HG02763 (cell line): Measurements from ENCODE around the gene TFCP2.

ENCODE experiments used
- ATAC-seq: cut with Tn5 transposase; IDR thresholded peaks from one replicate; pipeline ENCODE4 v1.9.1; 2021; ENCODE audit warnings: mild to moderate bottlenecking, moderate library complexity; ENCODE audit not compliant: unreplicated experiment

TFCP2 gene

DNA sequence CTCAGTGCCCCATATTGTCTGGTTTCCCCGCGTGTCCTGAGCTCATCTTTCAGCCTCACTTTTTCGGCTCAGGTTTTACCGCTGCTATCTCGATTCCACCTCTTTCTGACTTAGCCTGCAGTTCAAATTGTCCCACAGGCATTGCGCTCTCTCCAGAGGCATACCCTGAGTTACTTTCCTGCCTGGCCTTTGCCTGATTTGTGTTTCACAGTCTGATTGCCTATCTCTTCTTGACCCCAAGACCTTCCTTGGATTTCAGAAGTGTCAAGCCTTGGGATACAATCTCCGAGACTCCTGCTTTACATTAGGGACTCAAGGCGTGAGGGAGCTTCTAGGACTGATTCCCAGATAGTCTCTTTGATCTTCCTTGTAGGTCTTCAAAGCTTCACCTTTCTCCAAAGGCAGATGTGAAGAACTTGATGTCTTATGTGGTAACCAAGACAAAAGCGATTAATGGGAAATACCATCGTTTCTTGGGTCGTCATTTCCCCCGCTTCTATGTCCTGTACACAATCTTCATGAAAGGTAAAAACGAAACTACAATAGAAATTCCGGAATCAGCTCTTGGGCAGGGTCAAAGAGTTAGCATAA, 124.2 kb downstream of the TFCP2 start:
- ATAC-seq, result no peak

GRCh38 chr12:51047655-51048540, 125.0 kb downstream of the TFCP2 start, which contains the start of gene LETMD1:
Gene LETMD1 (plus strand): TSS chr12:51048327. CDS start chr12:51048357, 30 bp downstream.
- peak; percentile 96 for ATAC-seq
